Measurements from ENCODE around the gene PCYT1A.

The PCYT1A gene

GRCh38 chr3:196235452-196236122 is 51.9 kb downstream of the PCYT1A start:
- DNase-seq = no peak

- no peak for DNase-seq
Observed at GRCh38 chr3:196232882-196233251, 54.7 kb downstream of the PCYT1A start.

DNA sequence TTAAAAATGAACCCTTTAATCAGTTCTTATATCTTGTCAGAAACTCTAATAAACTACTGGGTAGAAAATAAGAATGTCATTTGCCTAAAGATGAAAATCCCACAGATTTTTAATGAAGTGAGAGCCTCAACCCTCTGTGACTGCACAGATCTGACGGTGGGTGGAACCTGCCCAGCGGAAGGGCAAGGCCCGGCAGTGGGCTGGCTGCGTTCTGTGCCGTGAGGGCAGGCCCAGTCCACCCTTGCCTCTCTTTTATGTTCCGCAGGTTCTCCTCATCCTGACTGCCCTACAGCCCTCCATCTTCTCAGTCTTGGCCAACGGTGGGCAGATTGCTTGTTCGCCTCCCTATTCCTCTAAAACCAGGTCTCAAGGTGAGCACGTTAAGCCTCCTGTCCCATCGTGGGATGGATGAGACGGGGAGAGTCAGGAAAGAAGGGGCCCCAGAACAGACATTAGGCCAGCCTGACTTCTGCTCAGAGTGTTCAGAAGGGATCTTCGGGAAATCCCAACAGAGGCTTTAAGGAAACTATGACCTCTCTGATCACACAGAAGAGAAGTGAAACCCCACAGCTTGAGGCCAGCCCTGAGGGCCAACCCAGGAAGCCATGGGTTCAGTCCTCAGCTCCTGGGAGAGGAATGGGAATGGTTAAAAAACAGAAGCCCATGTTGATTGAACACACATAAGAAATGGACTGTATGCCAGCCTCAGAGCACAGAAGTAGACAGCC is 55.2 kb downstream of the PCYT1A start:
- no peak for DNase-seq

DNA sequence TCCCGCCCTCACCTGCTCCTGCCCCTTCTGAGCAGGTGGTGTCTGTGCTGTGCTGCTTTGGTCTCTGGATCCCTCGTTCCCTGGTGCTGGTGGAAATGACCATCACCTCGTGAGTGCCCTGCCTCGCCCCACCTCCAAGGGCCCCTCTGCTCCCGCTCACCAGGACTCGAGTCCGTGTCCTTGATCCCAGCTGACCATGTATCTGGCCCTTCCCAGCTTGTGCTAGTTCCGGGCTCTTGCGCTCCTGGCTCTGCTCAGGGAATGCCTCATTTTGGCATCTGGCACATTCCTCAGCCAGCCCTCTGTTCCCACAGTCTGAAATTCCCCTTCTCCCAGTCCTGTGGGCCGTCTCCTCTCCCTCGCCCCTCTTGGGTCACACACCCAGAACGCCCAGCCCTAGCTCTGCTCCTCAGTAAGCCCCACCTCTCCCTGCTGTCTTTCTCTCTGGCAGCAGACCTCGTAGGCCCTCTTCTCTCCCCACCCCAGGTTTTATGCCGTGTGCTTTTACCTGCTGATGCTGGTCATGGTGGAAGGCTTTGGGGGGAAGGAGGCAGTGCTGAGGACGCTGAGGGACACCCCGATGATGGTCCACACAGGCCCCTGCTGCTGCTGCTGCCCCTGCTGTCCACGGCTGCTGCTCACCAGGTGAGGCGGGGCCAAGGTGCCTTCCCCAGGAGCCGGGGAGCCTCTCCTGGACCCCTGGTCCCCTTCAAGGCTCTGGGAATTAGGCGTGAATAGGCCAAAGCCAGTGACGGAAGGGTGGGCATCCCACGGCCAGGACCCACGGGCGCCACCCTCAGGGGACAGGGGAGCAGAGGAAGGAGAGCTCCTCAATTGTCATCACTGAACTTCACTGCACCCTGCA is 59.7 kb downstream of the PCYT1A start:
- no peak for DNase-seq

- DNase-seq = no peak
Observed at GRCh38 chr3:196227121-196227561, 60.4 kb downstream of the PCYT1A start.

DNA sequence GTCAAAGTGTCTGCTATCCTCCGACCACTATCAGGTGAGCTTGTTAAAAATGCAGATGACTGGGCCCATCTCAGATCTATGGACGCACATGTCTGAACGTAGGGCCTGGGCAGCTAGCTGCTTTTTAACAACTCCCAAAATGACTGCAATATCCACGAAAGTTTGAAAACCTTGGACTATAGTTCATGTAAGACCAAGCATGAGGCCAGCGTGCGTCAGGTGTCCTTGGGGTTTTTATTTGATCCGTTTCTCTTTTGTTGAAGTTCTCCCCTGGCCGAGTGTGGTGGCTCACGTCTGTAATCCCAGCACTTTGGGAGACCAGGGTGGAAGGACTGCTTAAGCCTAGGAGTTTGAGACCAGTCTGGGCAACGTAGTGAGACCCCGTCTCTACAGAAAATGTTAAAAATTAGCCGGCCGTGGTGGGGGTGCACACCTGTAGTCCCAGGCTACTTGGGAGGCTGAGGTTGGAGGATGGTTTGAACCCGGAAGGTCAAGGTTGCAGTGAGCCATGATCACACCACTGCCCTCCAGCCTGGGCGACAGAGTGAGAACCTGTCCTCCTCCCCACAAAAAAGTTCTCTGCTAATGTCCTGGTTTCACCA is 61.7 kb downstream of the PCYT1A start:
- no peak for DNase-seq

DNA sequence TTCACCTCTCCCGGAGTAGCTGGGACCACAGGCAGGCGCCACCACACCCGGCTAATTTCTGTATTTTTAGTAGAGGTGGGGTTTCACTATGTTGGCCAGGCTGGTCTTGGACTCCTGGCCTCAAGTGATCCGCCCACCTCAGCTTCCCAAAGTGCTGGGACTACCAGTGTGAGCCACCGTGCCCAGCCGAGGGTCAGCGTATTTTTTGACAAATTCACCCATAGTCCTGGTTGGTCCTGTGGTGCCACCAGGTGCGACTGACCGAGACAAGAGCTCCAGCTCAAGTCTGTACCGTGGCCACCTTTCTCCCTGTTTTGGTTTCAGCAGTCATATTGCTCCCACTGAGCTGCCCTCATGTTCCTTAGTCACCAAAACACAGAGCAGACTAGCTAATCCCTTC is 62.4 kb downstream of the PCYT1A start:
- no peak for DNase-seq

DNA sequence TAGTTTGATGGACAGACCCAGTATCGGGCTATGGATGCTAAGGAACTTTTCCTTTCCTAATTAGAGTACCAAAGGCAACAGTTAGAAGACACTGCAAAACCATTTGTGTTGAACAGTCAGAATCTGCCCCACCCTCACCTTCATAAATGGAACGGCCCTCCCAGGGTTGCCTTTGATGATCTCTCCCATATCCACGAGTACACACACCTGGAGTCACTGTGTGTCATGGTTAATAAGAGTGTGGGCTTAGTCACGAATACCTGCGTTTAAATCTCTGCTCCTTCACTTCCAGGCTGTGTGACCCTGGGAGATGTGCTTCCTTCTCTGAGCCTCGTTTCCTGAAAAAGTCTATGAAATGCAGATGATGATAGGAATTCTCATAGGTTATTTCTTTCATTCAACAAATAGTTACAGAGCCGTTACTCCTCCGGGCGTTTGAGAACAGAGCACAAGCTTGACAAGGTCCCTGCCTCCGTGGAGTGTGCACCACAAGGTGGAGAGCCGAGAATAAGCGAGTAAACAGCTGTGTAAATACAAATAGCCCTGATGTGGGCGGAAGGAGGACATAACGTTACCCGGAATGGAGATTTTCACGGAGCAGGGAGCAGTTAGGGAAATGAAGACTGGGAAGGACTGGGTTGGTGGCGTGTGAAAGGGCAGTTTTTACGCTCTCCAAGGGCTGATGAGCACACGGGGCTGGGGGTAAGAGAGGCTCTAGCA is 64.5 kb downstream of the PCYT1A start:
- peak; percentile 82 for DNase-seq

DNA sequence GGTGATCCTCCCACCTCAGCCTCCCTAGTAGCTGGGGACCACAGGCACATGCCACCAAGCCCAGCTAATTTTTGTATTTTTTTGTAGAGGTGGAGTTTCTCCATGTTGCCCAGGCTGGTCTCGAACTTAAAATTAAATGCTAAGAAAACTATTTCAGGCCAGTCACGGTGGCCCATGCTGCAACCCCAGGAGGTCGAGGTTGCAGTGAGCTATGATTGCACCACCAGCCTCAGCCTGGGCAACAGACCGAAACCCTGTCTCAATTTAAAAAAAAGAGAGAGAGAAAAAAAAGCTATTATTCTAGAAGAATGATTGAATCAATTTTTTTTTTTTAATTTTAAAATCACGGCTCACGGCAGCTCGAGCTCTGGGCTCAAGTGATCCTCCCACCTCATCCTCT is 66.5 kb downstream of the PCYT1A start:
- DNase-seq = no peak

- DNase-seq = no peak
Observed at GRCh38 chr3:196220587-196220986, 66.9 kb downstream of the PCYT1A start.

DNA sequence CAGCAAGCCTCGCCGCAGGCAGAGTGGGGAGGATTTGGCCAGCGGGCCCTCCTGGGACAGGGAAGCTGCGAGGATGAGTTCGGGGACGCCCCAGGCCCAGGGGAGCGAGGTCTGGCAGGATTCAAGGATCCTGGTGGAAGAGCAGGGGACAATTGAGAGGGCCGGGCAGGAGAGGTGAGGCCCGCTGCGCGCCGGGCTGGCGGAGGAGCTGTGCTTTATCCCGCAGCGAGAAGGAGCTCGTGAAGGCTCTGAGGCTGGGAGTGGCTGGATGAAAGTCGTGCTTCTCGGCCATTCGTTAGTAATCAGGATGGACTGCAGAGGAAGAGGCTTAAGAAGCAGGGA is 67.6 kb downstream of the PCYT1A start:
- no peak for DNase-seq

GRCh38 chr3:196219194-196219969 is 68.1 kb downstream of the PCYT1A start:
- peak; percentile 82 for DNase-seq

GRCh38 chr3:196218155-196218712 is 69.3 kb downstream of the PCYT1A start:
- peak; percentile 56 for DNase-seq

- DNase-seq = peak; percentile 18
Observed at GRCh38 chr3:196217307-196218154, 70.0 kb downstream of the PCYT1A start.

DNA sequence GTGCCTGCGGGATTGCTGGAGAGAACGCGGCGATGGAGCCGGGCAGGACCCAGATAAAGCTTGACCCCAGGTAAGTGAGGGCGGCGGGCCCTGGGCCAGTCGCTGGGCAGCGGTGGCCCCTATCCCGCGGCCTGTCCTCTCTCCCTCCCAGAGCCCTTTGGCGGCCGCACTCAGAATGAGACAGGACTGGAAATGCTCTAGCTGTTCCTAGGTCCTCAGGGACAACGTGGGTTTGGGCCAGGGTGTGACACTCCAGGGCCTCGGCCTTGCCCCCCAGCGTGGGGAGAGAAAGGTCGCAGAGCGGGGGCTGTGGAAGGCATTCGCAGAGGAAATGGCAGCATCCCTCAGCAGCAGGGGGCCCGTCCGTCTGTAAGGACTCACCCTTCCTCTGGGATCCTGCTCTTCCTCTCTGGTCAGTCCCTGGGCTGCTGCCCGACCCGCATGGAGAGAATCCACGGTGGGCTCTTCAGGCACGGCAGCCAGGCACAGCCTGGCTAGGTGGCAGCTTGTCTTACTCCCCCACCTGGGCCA is 70.8 kb downstream of the PCYT1A start:
- no peak for DNase-seq

DNA sequence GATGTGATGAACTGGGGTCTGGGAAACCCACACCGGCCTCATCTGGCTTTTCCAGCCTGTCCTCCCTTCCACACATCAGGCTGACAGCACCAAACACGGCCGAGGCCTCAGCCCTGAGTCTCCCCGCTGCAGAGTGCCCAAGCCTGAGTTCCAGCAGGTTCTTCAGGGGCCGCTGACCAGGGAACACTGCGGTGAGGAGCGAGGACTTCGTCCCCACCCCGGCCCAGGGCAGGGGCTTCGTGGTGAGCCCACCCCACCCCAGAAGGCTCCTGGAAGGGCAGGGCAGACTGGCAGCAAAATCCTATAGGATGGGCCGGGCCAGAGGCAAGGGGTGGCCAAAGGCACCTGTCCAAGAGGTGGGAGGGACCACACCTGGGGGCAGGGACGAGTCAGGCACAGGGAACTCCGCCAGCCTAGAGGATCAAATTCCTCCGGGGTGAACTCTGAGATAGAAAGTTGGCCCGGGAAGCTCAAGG is 71.4 kb downstream of the PCYT1A start, which contains the start of gene SLC51A:
Gene SLC51A (plus strand): TSS at position 446 of the 476 bp plus-strand sequence. CDS start 179 bp downstream, outside the sequence.
- DNase-seq = no peak

DNA sequence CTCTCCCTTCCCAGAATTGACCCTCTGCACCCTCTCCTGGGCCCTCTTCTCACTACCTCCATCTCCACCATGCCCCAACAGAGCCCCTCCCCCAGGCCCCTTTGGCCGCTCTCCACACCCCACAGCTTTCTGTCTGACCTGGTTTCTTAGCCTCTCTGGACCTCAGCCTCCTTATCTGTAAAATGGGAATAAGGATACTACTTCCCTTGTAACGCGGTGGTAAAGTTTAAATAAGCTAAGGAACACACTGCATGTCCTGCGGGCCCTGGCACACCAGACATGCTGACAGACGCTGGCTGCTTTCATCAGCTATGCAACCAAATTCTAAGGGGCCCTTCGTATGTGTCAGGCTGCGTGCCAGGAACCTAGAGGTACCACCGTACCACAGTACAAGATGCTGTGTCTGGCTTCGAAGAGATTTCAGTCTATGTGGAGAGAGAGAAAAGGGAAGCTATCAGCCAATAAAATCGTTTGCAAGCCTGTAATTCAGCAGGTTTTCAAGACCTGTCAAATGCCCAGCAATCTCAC is 72.0 kb downstream of the PCYT1A start:
- no peak for DNase-seq

DNA sequence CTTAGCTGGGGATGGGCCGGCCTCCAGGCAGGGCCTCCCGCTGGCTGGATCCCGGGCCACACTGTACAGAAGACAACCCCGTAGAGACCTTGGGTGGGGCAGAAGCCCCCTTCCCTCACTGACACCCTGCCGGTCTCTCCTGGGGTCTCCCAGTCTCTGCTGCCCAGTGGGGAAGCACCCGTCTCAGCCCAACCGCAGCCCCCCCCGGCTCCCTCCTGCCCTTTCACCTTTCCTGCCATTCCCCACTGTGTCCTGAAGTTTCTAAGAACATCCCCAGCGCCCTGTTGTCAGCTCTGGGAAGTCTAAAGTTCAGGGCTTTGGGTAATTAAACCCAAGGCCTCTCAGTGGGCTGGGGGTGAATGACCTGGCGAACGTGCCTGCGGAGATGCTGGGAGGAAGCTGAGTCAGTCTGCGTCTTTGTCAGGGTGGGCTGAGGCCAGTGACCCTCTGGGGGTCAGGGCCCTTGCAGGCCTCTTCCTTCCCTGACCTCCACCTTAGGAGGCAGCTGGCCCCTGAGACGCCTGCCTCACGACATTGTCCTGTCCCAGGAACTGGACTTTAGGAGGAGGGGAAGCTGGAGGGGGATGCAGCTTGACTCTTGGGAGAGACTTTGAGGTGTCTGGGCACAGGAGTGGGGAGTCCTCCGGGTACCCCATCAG is 72.6 kb downstream of the PCYT1A start:
- DNase-seq = no peak
